HG03442 (cell line): Measurements from ENCODE around the gene PLAAT4.
"Not testable (repeated sequence)": the region's sequence is repeated elsewhere in the genome, so short reads cannot be mapped to it uniquely, and the experiment has no call there.

ENCODE experiments used
- ATAC-seq: cut with Tn5 transposase; IDR thresholded peaks from one replicate; pipeline ENCODE4 v1.9.1; 2021; ENCODE audit warnings: mild to moderate bottlenecking, moderate library complexity; ENCODE audit not compliant: unreplicated experiment

PLAAT4 gene

GRCh38 chr11:63564784-63565350 lies 28.3 kb downstream of the PLAAT4 start:
- ATAC-seq, result no peak

- peak; percentile 74 for ATAC-seq
These were observed 30.6 kb downstream of the PLAAT4 start for GRCh38 chr11:63567044-63567840.

- no peak for ATAC-seq
These were observed 33.0 kb downstream of the PLAAT4 start for GRCh38 chr11:63569570-63569969.

DNA sequence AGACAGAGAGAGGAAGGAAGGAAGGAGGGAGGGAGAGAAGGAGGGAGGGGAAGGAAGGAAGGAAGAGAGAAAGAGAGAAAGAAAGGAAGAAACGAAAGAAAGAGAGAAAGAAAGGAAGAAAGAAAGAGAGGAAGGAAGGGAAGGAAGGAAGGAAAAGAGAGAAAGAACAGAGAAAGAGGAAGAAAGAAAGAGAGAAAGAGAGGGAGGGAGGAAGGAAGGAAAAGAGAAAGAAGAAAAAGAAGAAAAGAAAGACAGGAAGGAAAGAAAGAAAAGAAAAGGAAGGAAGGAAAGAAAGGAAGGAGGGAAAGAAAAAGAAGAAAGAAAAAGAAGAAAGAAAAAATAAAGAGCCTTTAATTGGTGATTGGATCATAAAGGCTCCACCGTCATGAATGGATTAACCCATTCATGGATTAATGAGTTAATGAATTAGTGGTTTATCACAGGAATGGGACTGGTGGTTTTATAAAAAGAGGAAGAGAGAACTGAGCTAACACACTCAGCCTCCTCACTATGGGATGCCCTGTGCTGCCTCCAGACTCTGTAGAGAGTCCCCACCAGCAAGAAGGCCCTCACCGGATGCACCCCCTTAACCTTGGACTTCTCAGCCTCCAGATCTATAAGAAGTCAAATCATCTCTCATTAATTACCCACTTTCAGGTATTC lies 35.5 kb downstream of the PLAAT4 start:
- ATAC-seq, result peak; percentile 45

DNA sequence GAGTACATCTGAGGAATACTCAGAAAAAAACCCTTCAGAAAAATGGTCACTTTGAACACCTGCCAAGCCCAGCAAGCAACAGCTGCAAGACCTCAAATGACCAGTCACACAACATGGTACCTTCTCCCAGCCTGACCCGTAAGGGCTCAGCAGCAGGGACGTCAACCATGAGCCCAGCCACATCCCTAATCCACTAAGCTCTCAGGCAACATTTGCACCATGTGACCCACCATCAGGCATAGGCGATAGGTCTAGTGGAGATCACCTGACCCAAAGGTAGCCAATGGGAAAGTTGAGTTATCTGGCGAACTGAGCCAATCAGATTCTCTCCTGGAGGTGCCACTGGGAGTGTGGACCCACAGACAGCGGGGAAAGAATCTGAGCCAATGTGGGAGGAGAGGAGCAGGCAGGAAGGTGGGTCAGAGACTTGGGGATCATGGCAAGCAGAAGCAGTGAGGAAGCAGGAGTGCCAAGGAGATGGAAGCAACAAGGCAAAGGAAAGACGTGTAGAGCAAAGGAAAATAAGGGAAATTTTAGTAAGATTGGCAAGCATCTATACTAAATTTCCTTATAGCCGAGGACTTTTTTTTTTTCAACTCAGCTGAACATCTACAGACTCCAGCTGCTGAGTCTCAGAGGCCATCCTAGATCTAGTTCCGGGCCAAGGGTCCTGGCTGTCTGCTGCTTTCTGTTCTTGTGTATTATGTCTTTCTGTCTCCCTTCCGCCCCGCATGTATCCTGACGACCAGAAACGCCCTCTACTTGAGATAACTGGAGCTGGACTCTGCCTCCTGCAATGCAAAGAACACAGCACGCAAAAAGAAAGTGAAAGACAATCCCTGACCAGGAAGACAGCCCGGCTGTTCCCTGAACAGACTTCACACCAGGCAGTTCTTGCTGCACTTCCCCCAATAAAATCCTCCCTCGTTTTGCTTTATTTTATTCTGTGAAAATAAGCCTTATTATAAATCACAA lies 37.6 kb downstream of the PLAAT4 start:
- peak; percentile 53 for ATAC-seq

DNA sequence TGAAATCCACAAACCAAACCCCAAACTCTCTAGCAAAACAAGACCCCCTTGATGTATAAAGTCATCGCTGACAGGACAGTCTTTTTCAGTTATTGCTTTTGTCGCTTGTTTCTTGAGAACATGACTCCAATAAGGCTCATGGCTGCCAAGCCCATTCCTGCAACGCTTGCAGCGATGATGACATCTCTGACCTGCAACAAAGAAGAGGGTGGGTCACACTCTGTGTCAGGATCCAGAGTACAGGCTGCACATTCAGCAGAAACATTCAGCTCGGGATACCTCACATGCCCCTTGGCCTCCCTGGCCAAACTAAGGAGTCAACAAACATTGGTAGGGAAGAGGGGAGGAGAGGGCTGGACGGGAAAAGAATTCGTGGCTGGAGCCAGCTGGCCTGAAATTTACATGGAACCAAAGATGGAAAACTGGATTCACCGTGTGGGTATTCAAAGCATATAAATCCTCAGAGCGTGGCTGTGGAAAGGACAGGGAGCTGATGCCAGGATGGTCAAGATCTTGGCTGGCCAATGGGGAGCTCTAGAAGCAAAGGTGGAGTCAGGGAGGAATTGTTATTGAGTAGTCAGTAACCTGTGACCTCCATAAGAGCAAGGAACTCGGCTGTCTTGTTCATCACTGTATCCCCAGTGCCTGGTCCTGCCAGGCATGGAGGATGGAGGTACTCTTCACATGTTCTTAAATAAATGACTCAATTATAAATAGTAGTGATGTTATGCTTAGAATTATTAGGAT lies 38.4 kb downstream of the PLAAT4 start:
- no peak for ATAC-seq

- not testable (repeated sequence) for ATAC-seq
These were observed 42.3 kb downstream of the PLAAT4 start for GRCh38 chr11:63578882-63579281.

GRCh38 chr11:63581224-63581623 lies 44.6 kb downstream of the PLAAT4 start:
- not testable (repeated sequence) for ATAC-seq

DNA sequence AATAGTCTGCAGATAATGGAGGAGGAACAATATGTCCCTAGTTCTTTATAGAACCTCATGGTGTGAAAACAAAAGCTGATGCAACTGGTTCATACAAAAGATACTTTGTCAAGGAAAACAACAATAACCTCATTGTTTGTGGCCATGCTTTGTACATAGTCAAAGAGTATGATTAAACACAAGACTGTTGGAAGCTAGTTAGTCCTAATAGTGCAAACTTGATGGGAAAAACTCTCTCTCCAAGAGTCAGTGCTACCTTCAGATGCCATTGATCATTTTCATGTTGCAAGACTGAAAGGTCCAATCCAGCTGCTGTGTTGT lies 46.7 kb downstream of the PLAAT4 start:
- no peak for ATAC-seq

GRCh38 chr11:63586451-63587166 lies 50.0 kb downstream of the PLAAT4 start:
- ATAC-seq, result no peak

- no peak for ATAC-seq
These were observed 52.4 kb downstream of the PLAAT4 start for GRCh38 chr11:63589000-63589399.

GRCh38 chr11:63590024-63590788 lies 53.6 kb downstream of the PLAAT4 start:
- ATAC-seq, result no peak

GRCh38 chr11:63592975-63593395 lies 56.4 kb downstream of the PLAAT4 start:
- ATAC-seq, result no peak

DNA sequence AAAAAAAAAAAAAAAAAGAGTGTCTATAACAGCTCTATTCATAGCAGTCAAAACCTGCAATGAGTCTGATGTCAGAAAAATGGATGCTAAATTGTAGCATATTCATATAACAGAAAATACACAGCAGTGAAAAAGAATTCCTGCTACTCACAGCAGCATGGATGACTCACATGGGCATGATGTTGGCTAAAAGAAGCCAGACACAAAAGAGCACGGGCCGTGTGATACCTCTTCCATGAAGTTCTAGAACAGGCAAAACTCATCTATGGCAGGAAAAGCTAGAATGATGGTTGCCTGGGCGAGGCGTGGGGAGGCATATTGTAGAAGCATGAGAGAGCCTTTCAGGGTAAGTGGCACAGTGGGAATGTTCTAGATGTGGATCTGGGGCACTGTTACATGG lies 58.7 kb downstream of the PLAAT4 start:
- ATAC-seq, result no peak
